ENCODE data around the gene CENATAC.
"Not testable (repeated sequence)": the region's sequence is repeated elsewhere in the genome, so short reads cannot be mapped to it uniquely, and the experiment has no call there.

CENATAC gene

DNA sequence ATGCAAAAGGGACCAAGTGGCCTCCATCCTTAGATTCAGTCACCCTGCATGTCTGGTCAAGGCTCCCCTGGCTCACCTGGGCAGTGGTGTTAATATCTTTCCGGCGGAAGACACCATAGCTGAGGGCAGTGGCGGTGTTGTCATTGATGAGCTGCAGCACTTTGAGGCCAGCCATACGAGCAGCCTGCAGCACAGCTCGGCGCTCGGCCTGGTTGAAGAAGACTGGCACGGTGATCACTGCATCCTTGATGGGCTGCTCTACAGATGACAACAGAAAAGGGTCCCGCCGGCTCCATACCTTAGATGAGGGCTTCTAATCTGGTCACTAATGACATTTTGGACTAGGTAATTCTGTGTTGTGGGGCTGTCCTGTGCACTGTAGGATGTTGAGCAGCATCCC is 56.5 kb downstream of the CENATAC start:
- DNase-seq (ENCODE audit: low read depth) = no peak

DNA sequence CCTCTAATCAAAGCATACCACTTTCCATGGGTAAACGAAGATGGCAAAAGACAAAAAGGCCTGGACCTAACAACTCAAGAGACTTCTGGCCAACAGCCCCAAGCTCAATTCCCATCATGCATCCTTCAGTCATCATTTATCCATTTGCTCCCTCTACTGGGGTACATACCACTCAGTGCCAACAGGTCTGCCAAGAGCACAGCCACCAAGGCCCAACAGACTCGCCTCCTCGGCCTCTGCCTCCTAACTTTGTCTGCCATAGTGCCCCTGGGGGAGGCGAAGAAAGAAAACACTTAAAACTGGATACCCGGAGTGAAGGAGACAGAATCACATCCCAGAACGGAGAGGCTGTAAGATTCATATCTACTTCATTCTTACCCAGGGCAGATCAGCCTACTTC is 58.0 kb downstream of the CENATAC start:
- no peak for DNase-seq (ENCODE audit: low read depth)

- DNase-seq (ENCODE audit: low read depth) = no peak
These were observed 58.6 kb downstream of the CENATAC start for GRCh38 chr11:119056421-119056999.

DNA sequence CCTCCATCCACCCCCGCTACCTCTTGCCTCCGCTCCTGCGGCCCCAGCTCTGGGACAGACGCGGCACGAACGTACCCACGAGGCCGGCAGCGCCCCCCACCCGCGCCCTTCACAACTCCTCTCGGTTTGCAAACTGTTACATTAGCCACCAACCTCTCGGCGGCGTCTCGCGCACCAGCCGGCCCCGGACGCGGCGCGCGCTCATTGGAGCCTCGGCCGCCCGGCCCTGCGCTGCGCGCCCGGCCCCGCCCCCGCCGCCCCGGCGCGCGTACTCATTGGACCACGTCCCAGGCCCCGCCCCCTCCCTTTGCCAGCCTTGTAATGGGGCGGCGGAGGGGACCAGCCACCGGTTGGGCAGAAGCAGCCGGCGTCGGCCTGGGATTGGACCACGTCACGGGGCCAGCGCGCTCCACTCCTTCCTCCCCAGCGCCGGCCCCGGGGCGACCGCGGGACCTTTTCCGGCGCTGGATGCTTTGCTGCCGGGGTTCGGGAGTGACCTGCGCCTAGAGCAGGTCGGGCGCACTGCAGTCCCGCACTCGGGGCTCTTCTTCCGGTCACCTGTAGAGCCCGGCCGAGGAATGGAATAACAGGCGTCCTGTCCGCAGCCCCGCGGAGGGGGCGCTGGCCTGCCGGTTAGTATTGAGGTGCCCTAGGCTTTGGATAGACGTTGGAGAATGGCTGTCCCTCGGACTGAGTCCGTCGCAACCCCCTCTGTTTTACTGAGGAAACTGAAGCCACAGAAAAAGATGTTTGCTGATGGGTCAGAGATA is 59.2 kb downstream of the CENATAC start, which contains the start of gene HYOU1:
TSS of gene HYOU1 (minus strand) at position 206 of the 770 bp plus-strand sequence. CDS start 1,045 bp downstream, outside the sequence.
- peak; percentile 56 for DNase-seq (ENCODE audit: low read depth)

DNA sequence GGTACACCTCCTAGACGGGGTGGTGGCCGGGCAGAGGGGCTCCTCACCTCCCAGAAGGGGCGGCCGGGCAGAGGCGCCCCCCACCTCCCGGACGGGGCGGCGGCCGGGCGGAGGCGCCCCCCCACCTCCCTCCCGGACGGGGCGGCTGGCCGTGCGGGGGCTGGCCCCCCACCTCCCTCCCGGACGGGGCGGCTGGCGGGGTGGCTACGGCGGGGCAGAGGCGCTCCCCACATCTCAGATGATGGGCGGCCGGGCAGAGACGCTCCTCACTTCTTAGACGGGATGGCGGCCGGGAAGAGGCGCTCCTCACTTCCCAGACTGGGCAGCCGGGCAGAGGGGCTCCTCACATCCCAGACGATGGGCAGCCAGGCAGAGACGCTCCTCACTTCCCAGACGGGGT is 61.2 kb downstream of the CENATAC start:
- DNase-seq (ENCODE audit: low read depth) = not testable (repeated sequence)

DNA sequence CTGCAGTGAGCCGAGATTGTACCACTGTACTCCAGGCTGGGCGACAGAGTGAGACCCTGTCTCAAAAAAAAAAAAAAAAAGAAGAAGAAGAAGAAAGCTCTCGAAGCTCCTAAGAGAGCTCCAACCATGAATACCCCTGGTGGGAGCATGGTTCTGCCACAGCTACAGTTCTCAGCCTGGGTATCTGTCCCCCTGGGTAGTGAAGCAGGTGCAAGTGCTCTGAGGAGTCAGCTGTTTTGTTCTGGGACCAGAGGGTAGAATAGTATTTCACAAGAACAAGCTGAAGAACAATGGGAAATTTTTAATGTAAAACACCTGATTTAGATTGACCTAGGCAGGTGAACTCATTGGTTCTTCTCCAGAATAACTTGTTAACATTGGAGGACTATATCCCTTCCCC is 63.3 kb downstream of the CENATAC start:
- no peak for DNase-seq (ENCODE audit: low read depth)

DNA sequence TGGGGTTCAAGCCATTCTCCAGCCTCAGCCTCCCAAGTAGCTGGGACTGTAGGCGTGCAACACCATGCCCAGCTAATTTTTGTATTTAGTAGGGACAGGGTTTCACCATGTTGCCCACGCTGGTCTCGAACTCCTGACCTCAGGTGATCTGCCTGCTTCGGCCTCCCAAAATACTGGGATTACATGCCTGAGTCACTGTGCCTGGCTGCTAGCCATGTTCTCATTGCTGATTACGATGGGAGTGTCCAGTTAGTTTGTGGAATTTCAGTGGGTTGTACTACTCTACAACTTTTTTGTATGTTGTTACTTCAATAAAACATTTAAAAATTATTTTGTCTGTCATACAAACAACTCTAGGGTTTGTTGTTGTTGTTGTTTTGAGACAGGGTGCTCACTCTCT is 64.8 kb downstream of the CENATAC start:
- DNase-seq (ENCODE audit: low read depth) = no peak

DNA sequence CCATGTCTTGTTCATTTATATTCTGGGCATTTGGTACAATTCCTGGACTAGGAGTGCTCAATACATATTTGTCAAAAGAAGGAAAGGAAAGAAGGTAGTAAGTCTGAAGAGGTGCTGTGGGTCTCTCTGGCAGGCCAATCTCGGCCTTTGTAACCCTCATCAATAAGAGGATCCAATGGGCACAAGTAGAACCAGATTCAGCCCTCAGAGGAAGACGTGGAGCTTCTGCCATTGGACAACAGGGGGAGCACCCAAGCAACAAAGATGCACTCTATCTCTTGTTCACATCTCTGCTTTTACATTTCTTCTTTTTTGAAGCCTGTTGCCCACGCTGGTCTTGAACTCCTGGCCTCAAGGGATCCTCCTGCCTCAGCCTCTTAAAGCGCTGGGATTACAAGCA is 67.4 kb downstream of the CENATAC start:
- no peak for DNase-seq (ENCODE audit: low read depth)

Measured in GM04503 (cell line).